NCI-H2081 treated with DMSO at 0.1 percent for 48 hours (cell line): Measurements from ENCODE around the gene ECHDC3.
"Not testable (repeated sequence)": the region's sequence is repeated elsewhere in the genome, so short reads cannot be mapped to it uniquely, and the experiment has no call there.

Source experiments
- DNase-seq: peaks from one replicate; lab custom pipeline; 2025; lab: John Stamatoyannopoulos, UW

The ECHDC3 gene

GRCh38 chr10:11716686-11717085 is 25.5 kb upstream of the ECHDC3 start:
- no peak for DNase-seq

GRCh38 chr10:11719496-11720259 is 22.5 kb upstream of the ECHDC3 start:
- no peak for DNase-seq

- no peak for DNase-seq
Observed at GRCh38 chr10:11720260-11720741, 21.9 kb upstream of the ECHDC3 start.

DNA sequence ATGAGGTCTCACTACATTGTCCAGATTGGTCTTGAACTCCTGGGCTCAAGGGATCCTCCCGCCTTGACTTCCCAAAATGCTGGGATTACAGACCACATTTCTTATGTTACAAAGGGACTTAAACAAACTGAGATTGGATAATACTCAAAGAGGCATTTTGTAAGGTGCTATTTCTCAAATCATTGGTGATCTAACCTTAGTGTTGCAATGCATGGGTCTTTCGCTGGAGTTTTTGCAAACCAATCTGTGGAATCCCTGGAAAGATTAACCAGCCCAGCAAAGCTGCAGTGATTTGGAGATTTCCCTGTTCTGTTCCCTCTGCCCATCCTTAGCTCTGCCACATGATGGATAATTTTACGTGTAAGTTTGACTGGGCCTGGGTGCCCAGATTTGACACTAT is 20.4 kb upstream of the ECHDC3 start:
- no peak for DNase-seq

DNA sequence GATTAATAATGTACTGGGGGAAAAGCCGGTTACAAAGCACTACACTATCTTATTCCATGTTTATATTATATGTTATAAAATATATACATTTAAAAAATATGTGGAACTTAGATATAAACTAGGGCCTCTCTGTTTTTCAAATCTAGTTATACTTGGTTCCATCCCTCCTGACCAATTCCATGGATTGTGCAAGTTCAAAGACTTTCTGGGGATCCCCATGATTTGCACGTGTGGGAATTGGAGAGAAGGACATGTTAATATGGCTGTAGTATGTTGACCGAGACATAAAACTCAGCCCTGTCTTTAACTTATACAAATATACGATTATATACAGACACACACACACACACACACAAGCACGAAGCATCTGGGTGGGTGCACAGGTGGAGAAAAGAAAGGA is 18.8 kb upstream of the ECHDC3 start:
- no peak for DNase-seq

GRCh38 chr10:11724938-11725776 is 17.0 kb upstream of the ECHDC3 start:
- no peak for DNase-seq

DNA sequence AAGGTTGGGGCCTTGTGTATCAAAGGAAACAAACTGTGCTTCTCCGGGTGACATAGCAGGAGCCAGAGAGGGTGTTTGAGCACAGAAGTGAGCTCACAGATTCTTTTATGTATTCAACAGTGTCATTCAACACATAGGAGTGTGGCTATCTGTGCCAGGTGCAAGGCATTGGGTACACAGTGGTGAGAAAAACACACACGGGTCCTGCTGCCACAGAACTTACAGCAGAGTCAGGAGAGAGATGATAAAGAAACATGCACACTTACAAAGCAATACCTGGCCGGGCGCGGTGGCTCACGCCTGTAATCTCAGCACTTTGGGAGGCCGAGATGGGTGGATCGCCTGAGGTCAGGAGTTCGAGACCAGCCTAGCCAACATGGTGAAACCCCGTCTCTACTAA is 16.3 kb upstream of the ECHDC3 start:
- no peak for DNase-seq

GRCh38 chr10:11727563-11727962 is 14.6 kb upstream of the ECHDC3 start:
- no peak for DNase-seq

- no peak for DNase-seq
Observed at GRCh38 chr10:11728353-11728752, 13.8 kb upstream of the ECHDC3 start.

DNA sequence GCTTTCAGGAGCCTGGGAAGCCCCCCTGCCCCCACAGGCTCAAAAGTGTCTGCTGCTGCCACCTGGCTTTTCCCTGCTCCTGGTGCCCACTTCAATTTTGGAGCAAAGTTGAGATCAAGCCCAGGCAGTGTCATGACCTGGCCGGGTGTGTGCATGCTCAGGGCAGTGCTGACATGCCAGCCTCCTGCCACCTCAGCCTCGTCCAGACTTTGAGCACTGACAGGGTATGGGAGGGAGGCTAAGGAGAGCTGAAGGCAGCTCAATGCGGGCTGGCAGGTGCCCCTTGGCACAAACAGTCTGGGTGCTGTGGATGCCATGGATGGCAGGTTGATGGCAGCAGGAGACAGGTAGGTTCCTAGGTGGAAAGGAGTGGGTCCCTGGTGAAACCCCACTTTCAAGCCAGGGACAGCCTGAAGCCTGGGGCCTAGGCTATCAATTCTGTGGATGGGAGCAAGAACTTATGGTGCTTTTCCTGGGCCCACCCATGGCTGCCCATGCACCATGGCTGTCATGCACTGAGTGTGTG is 12.3 kb upstream of the ECHDC3 start:
- DNase-seq: no peak

- DNase-seq: no peak
Observed at GRCh38 chr10:11730779-11731178, 11.4 kb upstream of the ECHDC3 start.

GRCh38 chr10:11736767-11737166 is 5.4 kb upstream of the ECHDC3 start:
- not testable (repeated sequence) for DNase-seq

GRCh38 chr10:11737258-11738032 is 4.7 kb upstream of the ECHDC3 start:
- DNase-seq: not testable (repeated sequence)

GRCh38 chr10:11740907-11741306 is 1.3 kb upstream of the ECHDC3 start:
- no peak for DNase-seq

GRCh38 chr10:11741608-11742007 is 574 bp upstream of the ECHDC3 start:
- DNase-seq: no peak

DNA sequence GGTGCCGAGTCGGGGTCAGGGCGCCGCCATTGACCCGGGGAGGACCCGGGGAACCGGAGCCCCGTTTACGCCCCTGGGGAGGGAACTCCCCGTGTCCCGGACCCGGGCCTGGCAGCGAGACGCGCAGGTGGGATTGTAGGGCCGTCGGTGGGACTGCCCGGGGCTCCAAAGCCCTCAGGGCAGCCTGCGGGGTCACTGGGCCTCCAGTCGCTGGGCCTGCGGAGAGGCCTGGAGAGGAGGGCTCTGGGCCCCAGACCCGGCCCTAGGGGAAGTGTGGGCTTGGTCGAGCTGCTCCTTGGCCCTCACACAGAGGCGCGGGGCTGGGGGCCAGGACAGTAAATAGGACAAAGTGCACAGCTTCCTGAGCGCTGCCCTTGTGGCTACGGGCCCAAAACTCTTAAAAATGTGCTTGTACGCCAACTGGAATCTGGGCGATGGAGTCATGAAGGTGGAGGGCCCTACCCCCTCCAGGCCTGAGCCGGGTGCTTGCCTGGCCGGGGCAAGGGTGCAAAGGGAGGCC is 657 bp downstream of the ECHDC3 start:
- DNase-seq: no peak

DNA sequence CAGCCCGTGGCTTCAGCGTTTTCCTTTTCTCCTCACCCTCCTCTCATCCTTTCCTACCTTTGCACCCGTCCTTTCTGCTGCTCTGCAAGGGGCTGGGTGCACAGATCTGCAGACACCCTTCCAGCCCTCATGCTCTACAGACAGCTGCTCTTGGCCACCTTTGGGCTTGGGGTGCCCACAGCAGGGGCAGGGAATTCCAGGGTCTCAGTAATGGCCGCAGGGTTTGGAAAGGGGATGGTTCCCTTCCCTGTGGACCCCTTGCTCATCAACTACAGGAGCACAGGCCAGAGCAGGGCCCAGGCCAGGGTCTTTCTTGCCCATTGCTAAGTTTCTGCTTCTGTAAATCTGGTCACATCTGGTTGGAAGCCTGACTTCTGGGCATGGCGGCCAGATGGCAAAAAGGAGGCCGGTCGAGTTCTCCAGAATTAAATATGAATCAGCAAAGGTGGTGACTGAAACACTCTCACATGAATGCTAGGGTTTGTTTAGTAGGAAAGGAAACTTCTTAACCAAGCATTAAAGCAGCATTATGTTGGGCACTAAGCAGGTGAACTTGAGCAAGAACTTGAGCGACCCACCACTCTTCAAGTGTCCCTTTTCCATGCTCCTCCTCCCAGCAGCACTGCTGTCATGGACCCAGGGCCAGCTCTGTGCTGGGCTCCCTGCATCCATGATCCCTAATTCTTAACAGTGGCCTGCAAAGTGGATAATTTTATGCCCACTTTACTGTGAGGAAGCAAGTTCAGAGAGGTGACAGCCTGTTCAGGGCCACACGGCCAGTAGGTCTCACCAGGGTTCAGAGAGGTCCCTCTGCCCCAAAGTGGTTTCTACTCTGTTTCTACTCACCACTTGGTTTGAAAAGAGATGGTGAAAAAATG is 1.5 kb downstream of the ECHDC3 start:
- DNase-seq: no peak

DNA sequence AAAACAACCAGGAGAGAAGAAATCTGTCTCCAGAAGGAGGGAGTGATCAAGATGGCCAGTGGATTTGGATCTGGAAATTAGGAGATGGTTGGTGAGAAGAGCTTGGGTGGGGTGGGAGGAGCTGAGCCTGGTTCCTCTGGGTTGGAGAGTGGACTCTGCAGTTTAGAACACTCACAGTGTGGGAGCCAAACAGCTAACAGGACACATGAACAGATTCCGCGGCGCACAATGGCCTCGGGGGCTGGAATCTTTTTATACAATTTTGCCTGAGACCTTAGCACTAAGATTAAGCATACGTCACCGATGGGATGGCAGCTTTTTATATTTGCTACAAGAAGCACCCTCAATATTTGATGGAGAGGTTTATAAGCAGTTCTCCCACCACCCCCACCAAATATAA is 2.9 kb downstream of the ECHDC3 start:
- no peak for DNase-seq

DNA sequence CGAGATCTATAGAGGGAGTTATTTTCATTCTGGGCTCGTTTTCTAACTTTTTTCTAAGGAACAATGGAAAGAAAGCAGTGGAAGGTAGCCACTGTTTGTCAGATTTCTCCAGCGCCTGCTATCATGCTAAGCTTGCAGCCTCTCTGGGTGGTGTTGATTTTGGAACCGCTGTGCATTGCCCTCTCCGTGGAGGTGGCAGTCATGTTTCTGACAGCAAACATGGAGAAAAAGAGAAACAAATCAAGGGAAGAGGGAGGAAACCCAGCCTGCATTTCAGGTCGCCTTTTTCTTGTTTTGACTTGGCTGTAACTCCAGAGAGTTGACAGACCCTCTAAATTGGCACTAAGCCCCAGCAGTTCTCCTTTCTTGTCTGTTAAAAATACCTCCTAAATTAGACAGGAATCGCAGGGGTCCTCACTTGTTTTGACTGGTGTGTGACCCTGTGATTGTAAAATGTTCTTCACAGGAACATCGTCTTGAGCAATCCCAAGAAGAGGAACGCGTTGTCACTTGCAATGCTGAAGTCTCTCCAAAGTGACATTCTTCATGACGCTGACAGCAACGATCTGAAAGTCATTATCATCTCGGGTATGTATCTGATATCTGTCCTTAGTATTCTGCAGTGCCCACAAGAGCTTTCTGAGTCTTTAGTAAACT is 4.8 kb downstream of the ECHDC3 start:
- DNase-seq: no peak

- DNase-seq: no peak
Observed at GRCh38 chr10:11748866-11749265, 6.7 kb downstream of the ECHDC3 start.
